HG03558 (cell line): ENCODE data around the gene AMBRA1.

Source experiments
- ATAC-seq: cut with Tn5 transposase; IDR thresholded peaks from one replicate; pipeline ENCODE4 v1.9.1; 2021; ENCODE audit warnings: moderate number of reproducible peaks; ENCODE audit not compliant: unreplicated experiment; ENCODE audit errors: extremely low read depth

The AMBRA1 gene

GRCh38 chr11:46479601-46480000, 114.2 kb downstream of the AMBRA1 start:
- no peak for ATAC-seq

GRCh38 chr11:46478196-46478595, 115.6 kb downstream of the AMBRA1 start:
- no peak for ATAC-seq

- ATAC-seq = no peak
Measured at GRCh38 chr11:46477136-46477535, 116.7 kb downstream of the AMBRA1 start.

GRCh38 chr11:46475926-46476545, 117.8 kb downstream of the AMBRA1 start:
- no peak for ATAC-seq

GRCh38 chr11:46475051-46475925, 118.5 kb downstream of the AMBRA1 start:
- no peak for ATAC-seq

GRCh38 chr11:46472662-46472994, 121.2 kb downstream of the AMBRA1 start:
- ATAC-seq = no peak

GRCh38 chr11:46471943-46472661, 121.7 kb downstream of the AMBRA1 start:
- no peak for ATAC-seq

GRCh38 chr11:46469926-46470325, 123.9 kb downstream of the AMBRA1 start:
- no peak for ATAC-seq

GRCh38 chr11:46465683-46466082, 128.1 kb downstream of the AMBRA1 start:
- ATAC-seq = no peak

GRCh38 chr11:46463701-46464421, 130.0 kb downstream of the AMBRA1 start:
- ATAC-seq = no peak

GRCh38 chr11:46461461-46461927, 132.3 kb downstream of the AMBRA1 start:
- no peak for ATAC-seq

- ATAC-seq = no peak
Measured at GRCh38 chr11:46458491-46458890, 135.3 kb downstream of the AMBRA1 start.

GRCh38 chr11:46457659-46458424, 136.0 kb downstream of the AMBRA1 start:
- ATAC-seq = no peak

GRCh38 chr11:46457021-46457420, 136.8 kb downstream of the AMBRA1 start:
- no peak for ATAC-seq

GRCh38 chr11:46456269-46457001, 137.4 kb downstream of the AMBRA1 start:
- ATAC-seq = no peak

GRCh38 chr11:46455834-46456233, 138.0 kb downstream of the AMBRA1 start:
- no peak for ATAC-seq

- ATAC-seq = no peak
Measured at GRCh38 chr11:46452918-46453517, 140.8 kb downstream of the AMBRA1 start.

- no peak for ATAC-seq
Measured at GRCh38 chr11:46451759-46452158, 142.1 kb downstream of the AMBRA1 start.
